Neural crest cell (in vitro differentiated cells): ENCODE measurements around the gene SND1. TPM values are rescaled to one million over a fixed set of nuclear protein-coding genes. Genes with fewer than 3 reads are reported as not detected.

Experiments used
- DNase-seq: peaks from one replicate; pipeline ENCODE4 v3.0.0; 2021; ENCODE audit warnings: low read depth, mixed read lengths, low spot score
- H3K27ac Mint-ChIP-seq: one replicate; pipeline ENCODE4 v1.8.0; 2021; ENCODE audit warnings: mild to moderate bottlenecking, mixed read lengths; ENCODE audit not compliant: unreplicated experiment
- H3K27me3 Mint-ChIP-seq: 2 replicates; pipeline ENCODE4 v1.8.0; 2021; ENCODE audit warnings: low read depth, mild to moderate bottlenecking, mixed read lengths
- H3K36me3 Mint-ChIP-seq: 2 replicates; pipeline ENCODE4 v1.8.0; 2021; ENCODE audit warnings: low read depth, mild to moderate bottlenecking, mixed read lengths
- H3K4me1 Mint-ChIP-seq: 2 replicates; pipeline ENCODE4 v1.8.0; 2021; ENCODE audit warnings: mixed read lengths
- H3K4me3 Mint-ChIP-seq: one replicate; pipeline ENCODE4 v1.8.0; 2021; ENCODE audit warnings: mild to moderate bottlenecking, mixed read lengths
- H3K9me3 Mint-ChIP-seq: 2 replicates; pipeline ENCODE4 v1.8.0; 2021; ENCODE audit warnings: mixed read lengths
- CTCF ChIP-seq: fragments of 200-600 bp; sonication (generic); conservative IDR thresholded peaks from 2 replicates; pipeline ENCODE4 v1.5.0; 2021; ENCODE audit warnings: antibody characterized with exemption, mild to moderate bottlenecking
- total RNA-seq: library from RNA; stranded (reverse); gene quantifications from 2 replicates; pipeline ENCODE4 v1.2.1, GENCODE V29; 2021

Gene SND1
- total RNA-seq, 1 donor from 2014 or later = 184 TPM

- H3K4me3 Mint-ChIP-seq = no peak overlapping the region
- DNase-seq = no peak
- H3K4me1 Mint-ChIP-seq = peaks cover 42% of the 10 kb centered on the region
- TF ChIP-seq CTCF = no peak
- no peaks in the 10 kb centered on the region for H3K27me3 Mint-ChIP-seq
- no peak overlapping the region for H3K27ac Mint-ChIP-seq
- H3K36me3 Mint-ChIP-seq = peaks cover 7% of the 10 kb centered on the region
- H3K9me3 Mint-ChIP-seq = peaks cover 2% of the 10 kb centered on the region
Measured at GRCh38 chr7:127766831-127767459, 115.0 kb downstream of the SND1 start.

GRCh38 chr7:127768241-127768640, 116.2 kb downstream of the SND1 start:
- Mint-ChIP-seq H3K9me3 (peaks cover 2% of the 10 kb centered on the region), H3K36me3 (peaks cover 7% of the 10 kb centered on the region), H3K4me3 (no peak overlapping the region), H3K4me1 (peaks cover 42% of the 10 kb centered on the region), H3K27ac (no peak overlapping the region), H3K27me3 (no peaks in the 10 kb centered on the region)
- TF ChIP-seq CTCF = no peak
- DNase-seq = no peak

GRCh38 chr7:127769137-127769536, 117.1 kb downstream of the SND1 start:
- no peak for DNase-seq
- Mint-ChIP-seq H3K4me3 (no peak overlapping the region), H3K36me3 (peaks cover 7% of the 10 kb centered on the region), H3K9me3 (peaks cover 2% of the 10 kb centered on the region), H3K27ac (no peak overlapping the region), H3K4me1 (peaks cover 42% of the 10 kb centered on the region), H3K27me3 (no peaks in the 10 kb centered on the region)
- TF ChIP-seq CTCF = no peak

GRCh38 chr7:127769696-127770400, 117.9 kb downstream of the SND1 start:
- Mint-ChIP-seq H3K36me3 (peaks cover 5% of the 10 kb centered on the region), H3K4me3 (no peak overlapping the region), H3K27ac (no peak overlapping the region)

GRCh38 chr7:127770885-127771284, 118.9 kb downstream of the SND1 start:
- Mint-ChIP-seq H3K36me3 (peaks cover 5% of the 10 kb centered on the region), H3K9me3 (peaks cover 2% of the 10 kb centered on the region), H3K27ac (no peak overlapping the region), H3K27me3 (no peaks in the 10 kb centered on the region), H3K4me3 (no peak overlapping the region), H3K4me1 (peaks cover 25% of the 10 kb centered on the region)
- DNase-seq = no peak
- TF ChIP-seq CTCF = no peak

More at GRCh38 chr7:127769696-127770400, 117.9 kb downstream of the SND1 start:
- no peak for DNase-seq
- H3K9me3 Mint-ChIP-seq = peaks cover 2% of the 10 kb centered on the region
- no peak for TF ChIP-seq CTCF
- no peaks in the 10 kb centered on the region for H3K27me3 Mint-ChIP-seq
- peaks cover 35% of the 10 kb centered on the region for H3K4me1 Mint-ChIP-seq
